Measurements from ENCODE around the gene BMI1. TPM values are rescaled to one million over a fixed set of nuclear protein-coding genes. Genes with fewer than 3 reads are reported as not detected.

Gene BMI1
- total RNA-seq, 1 experiment from 2014 or later: 31.4 TPM

DNA sequence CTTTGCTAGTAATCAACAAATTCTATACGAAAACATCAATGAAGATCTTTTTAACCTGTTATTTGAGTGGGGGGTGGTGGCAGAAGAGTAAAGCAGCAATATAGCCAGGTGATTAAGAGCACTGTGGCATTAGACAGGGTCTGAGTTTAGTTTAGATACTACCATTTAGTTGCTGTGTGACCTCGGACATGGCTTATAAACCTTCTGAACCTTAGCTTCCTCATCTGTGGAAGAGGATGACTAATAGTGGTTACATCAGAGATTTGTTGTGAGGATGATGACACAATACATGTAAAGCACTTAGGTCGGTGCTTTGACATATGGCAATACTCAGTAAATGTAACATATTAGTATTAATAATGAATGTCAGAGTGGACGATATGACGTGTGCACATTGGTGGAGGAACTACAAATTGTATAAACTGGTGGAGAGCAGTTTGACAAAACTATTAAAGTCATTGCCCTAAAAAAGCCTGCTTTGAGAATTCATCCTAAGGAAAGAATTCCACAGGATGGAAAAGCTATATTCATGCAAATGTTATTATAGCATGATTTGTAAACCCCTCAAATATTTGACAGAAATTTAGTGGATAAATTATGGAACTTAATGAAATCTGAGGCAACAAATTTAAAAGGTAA, 48.7 kb downstream of the BMI1 start:
- no peak for DNase-seq
- H3K9me3 ChIP-seq: no peaks in the 10 kb centered on the region
- H3K4me3 ChIP-seq: no peak overlapping the region
- H3K27me3 ChIP-seq: no peaks in the 10 kb centered on the region
- no peaks in the 10 kb centered on the region for H3K36me3 ChIP-seq

DNA sequence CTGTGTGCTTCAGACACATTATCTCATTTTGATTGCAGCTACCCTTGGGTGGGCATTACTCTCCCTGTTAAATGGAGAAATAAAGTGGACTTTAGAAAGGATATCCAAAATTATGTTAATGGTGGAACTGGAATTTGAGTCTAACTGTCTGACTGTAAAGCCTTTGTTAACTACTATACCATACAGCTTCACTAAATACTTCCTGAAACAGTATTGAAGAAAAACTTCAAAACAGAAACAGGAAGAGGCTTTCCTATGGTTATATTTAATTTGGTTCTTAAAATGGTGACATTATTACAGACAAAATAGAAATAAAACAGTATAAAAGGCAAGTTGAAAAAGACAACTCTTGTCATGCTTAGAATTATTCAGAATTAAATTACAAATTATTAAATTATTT, 49.4 kb downstream of the BMI1 start:
- H3K9me3 ChIP-seq: no peaks in the 10 kb centered on the region
- H3K27me3 ChIP-seq: no peaks in the 10 kb centered on the region
- DNase-seq: no peak
- no peak overlapping the region for H3K4me3 ChIP-seq
- no peaks in the 10 kb centered on the region for H3K36me3 ChIP-seq

- Histone ChIP-seq H3K4me3 (no peak overlapping the region), H3K36me3 (no peaks in the 10 kb centered on the region), H3K27me3 (no peaks in the 10 kb centered on the region), H3K9me3 (no peaks in the 10 kb centered on the region)
- no peak for DNase-seq
Observed at GRCh38 chr10:22372298-22372697, 51.4 kb downstream of the BMI1 start.

- DNase-seq: no peak
- H3K27me3 ChIP-seq: no peaks in the 10 kb centered on the region
Observed at GRCh38 chr10:22372917-22373316, 52.0 kb downstream of the BMI1 start.

GRCh38 chr10:22374489-22375126, 53.7 kb downstream of the BMI1 start:
- DNase-seq: no peak
- Histone ChIP-seq H3K36me3 (no peaks in the 10 kb centered on the region), H3K9me3 (no peaks in the 10 kb centered on the region), H3K4me3 (no peak overlapping the region), H3K27me3 (no peaks in the 10 kb centered on the region)

More at GRCh38 chr10:22372917-22373316, 52.0 kb downstream of the BMI1 start:
- H3K36me3 ChIP-seq: no peaks in the 10 kb centered on the region
- H3K4me3 ChIP-seq: no peak overlapping the region
- H3K9me3 ChIP-seq: no peaks in the 10 kb centered on the region

- no peaks in the 10 kb centered on the region for H3K9me3 ChIP-seq
- DNase-seq: no peak
- no peak overlapping the region for H3K4me3 ChIP-seq
- no peaks in the 10 kb centered on the region for H3K36me3 ChIP-seq
- no peaks in the 10 kb centered on the region for H3K27me3 ChIP-seq
Observed at GRCh38 chr10:22379059-22379458, 58.2 kb downstream of the BMI1 start.

Other genes with a start within 250 kb of the BMI1 start
- gene EBLN1, start 103.1 kb upstream of the BMI1 start, total RNA-seq (2014; rRNA removed; shearing (Covaris generic); ENCODE audit: low replicate concordance): not detected in 2 replicates
- gene COMMD3, start 4.7 kb upstream of the BMI1 start, total RNA-seq (2014; rRNA removed; shearing (Covaris generic); ENCODE audit: low replicate concordance): 43.5 and 75.4 TPM in 2 replicates
- gene SPAG6, start 24.4 kb downstream of the BMI1 start, total RNA-seq (2014; rRNA removed; shearing (Covaris generic); ENCODE audit: low replicate concordance): not detected in 2 replicates